ENCODE results near the gene MC1R. TPM values are rescaled to one million over a fixed set of nuclear protein-coding genes. Genes with fewer than 3 reads are reported as not detected.

MC1R gene
- total and polyA plus RNA-seq, 10 of the 15 experiments (the other 5 are each of a cell fraction or from before 2014, with no cell fraction given), result 0.06 to 2.3 (median 0.45) TPM

DNA sequence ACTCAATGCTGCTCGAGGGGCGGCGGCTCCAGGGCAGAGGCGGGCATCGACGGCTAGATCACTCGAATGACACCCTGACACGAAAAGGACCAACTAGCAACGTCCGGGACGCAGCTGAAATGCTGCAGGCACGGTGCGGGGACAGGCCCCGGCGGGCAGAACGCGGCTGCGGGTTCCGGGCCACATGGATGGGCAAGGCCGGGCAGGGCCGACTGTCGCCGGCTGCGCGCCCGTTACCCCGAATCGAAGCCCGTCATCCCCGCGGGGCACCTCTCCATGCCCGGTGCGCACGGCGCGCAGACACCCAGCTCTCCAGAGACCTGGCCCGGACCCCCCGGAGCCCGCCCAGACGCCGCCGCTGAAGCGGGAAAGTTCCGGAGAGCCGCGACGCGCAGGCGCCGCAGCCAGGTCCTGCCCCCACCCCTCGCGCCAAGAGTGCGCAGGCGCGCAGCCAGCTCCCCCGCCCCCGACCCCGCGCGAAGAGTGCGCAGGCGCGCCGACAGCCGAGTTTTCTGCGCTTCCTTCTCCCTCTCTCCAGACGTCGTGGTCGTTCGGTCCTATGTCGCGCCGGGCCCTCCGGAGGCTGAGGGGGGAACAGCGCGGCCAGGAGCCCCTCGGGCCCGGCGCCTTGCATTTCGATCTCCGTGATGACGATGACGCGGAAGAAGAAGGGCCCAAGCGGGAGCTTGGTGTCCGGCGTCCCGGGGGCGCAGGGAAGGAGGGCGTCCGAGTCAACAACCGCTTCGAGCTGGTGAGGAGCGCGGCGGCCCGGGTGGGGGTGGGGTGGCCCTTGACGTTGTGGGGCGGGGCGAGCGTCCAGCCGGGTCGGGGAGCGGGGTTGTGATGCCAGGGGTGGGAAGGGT lies 45.3 kb upstream of the MC1R start, which contains the start of gene TCF25 (continued):
- TF ChIP-seq MYB (IDR thresholded peaks at IDR 0.05; ENCODE audit: borderline replicate concordance, low read depth, low read length) (no peak), NR2C2 (IDR thresholded peaks at IDR 0.05; ENCODE audit: borderline replicate concordance, control insufficient read depth, insufficient read length, low read depth) (no peak), TCF12 (IDR thresholded peaks at IDR 0.05; ENCODE audit: low read depth, low read length) (0 out of 2 replicates have a peak, but pooled peaks have one; percentile 3), NBN (IDR thresholded peaks at IDR 0.05) (peak; percentile 32), POU2F2 (IDR thresholded peaks at IDR 0.05; ENCODE audit: borderline replicate concordance, low read depth, low read length) (peak; percentile 31; the same call in 1 of the 3 replicates), CHD2 (IDR thresholded peaks at IDR 0.05; ENCODE audit: borderline replicate concordance, low read depth, low read length) (peak; percentile 50), IKZF1 (conservative IDR thresholded peaks at IDR 0.05) (peak; percentile 93), ZZZ3 (IDR thresholded peaks at IDR 0.05; ENCODE audit: control insufficient read depth, insufficient read length, low read depth) (no peak), PML (IDR thresholded peaks at IDR 0.05; ENCODE audit: low read length) (peak; percentile 81; the same call in 1 of the 2 replicates), CREB1 (IDR thresholded peaks at IDR 0.05; ENCODE audit: low read depth) (peak; percentile 51), IKZF2 (IDR thresholded peaks at IDR 0.05) (no peak), MYC (IDR thresholded peaks at IDR 0.05; ENCODE audit: insufficient read depth, insufficient read length, insufficient replicate concordance, low read length, severe bottlenecking) (peak; percentile 47), TAF1 (IDR thresholded peaks at IDR 0.05; ENCODE audit: borderline replicate concordance, low read depth, low read length) (no peak; the same call in 1 of the 2 replicates), EGR1 (IDR thresholded peaks at IDR 0.05; ENCODE audit: borderline replicate concordance in 1 of 2, low read depth in 2 of 2, low read length in 2 of 2) (peak in 1 of 2 experiments; percentile 40; a peak in 1 of 3 replicates), WRNIP1 (IDR thresholded peaks at IDR 0.05; ENCODE audit: borderline replicate concordance, low read depth, low read length) (no peak), POLR2A (IDR thresholded peaks at IDR 0.05; ENCODE audit: low read depth, low read length) (peak; percentile 88), SMARCA5 (IDR thresholded peaks at IDR 0.05) (peak; percentile 99)
- TF ChIP-seq, protein P1, sequence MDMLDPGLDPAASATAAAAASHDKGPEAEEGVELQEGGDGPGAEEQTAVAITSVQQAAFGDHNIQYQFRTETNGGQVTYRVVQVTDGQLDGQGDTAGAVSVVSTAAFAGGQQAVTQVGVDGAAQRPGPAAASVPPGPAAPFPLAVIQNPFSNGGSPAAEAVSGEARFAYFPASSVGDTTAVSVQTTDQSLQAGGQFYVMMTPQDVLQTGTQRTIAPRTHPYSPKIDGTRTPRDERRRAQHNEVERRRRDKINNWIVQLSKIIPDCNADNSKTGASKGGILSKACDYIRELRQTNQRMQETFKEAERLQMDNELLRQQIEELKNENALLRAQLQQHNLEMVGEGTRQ (IDR thresholded peaks at IDR 0.05; ENCODE audit: borderline replicate concordance, low read depth, low read length), result no peak
- TF ChIP-seq, protein P2, sequence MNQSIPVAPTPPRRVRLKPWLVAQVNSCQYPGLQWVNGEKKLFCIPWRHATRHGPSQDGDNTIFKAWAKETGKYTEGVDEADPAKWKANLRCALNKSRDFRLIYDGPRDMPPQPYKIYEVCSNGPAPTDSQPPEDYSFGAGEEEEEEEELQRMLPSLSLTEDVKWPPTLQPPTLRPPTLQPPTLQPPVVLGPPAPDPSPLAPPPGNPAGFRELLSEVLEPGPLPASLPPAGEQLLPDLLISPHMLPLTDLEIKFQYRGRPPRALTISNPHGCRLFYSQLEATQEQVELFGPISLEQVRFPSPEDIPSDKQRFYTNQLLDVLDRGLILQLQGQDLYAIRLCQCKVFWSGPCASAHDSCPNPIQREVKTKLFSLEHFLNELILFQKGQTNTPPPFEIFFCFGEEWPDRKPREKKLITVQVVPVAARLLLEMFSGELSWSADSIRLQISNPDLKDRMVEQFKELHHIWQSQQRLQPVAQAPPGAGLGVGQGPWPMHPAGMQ (IDR thresholded peaks at IDR 0.05; ENCODE audit: borderline replicate concordance), result no peak
- TF ChIP-seq, protein P3, sequence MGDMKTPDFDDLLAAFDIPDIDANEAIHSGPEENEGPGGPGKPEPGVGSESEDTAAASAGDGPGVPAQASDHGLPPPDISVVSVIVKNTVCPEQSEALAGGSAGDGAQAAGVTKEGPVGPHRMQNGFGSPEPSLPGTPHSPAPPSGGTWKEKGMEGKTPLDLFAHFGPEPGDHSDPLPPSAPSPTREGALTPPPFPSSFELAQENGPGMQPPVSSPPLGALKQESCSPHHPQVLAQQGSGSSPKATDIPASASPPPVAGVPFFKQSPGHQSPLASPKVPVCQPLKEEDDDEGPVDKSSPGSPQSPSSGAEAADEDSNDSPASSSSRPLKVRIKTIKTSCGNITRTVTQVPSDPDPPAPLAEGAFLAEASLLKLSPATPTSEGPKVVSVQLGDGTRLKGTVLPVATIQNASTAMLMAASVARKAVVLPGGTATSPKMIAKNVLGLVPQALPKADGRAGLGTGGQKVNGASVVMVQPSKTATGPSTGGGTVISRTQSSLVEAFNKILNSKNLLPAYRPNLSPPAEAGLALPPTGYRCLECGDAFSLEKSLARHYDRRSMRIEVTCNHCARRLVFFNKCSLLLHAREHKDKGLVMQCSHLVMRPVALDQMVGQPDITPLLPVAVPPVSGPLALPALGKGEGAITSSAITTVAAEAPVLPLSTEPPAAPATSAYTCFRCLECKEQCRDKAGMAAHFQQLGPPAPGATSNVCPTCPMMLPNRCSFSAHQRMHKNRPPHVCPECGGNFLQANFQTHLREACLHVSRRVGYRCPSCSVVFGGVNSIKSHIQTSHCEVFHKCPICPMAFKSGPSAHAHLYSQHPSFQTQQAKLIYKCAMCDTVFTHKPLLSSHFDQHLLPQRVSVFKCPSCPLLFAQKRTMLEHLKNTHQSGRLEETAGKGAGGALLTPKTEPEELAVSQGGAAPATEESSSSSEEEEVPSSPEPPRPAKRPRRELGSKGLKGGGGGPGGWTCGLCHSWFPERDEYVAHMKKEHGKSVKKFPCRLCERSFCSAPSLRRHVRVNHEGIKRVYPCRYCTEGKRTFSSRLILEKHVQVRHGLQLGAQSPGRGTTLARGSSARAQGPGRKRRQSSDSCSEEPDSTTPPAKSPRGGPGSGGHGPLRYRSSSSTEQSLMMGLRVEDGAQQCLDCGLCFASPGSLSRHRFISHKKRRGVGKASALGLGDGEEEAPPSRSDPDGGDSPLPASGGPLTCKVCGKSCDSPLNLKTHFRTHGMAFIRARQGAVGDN (IDR thresholded peaks at IDR 0.05), result peak; percentile 91
- TF ChIP-seq, protein P4, sequence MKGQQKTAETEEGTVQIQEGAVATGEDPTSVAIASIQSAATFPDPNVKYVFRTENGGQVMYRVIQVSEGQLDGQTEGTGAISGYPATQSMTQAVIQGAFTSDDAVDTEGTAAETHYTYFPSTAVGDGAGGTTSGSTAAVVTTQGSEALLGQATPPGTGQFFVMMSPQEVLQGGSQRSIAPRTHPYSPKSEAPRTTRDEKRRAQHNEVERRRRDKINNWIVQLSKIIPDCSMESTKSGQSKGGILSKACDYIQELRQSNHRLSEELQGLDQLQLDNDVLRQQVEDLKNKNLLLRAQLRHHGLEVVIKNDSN (IDR thresholded peaks at IDR 0.05; ENCODE audit: borderline replicate concordance, extremely low read length, insufficient read depth, low read depth, low read length), result no peak
